Right lobe of liver (tissue), 6 donors: ENCODE results near the gene FBLN2. TPM values are rescaled to one million over a fixed set of nuclear protein-coding genes. Genes with fewer than 3 reads are reported as not detected.

ENCODE experiments used
- ATAC-seq, 4 donors: fragments of 200-7000 bp; cut with Tn5 transposase; one replicate each; pipeline ENCODE4 v1.9.1; 2020; ENCODE audit warnings: mild to moderate bottlenecking in 4 of 4, moderate library complexity in 4 of 4
- DNase-seq, 3 donors: peaks; one replicate each; pipeline ENCODE4 v3.0.0-alpha.2; 2020
- H3K27ac ChIP-seq, 3 donors: fragments of 200-600 bp; one replicate each; pipeline ENCODE4 v1.8.0; 2022
- H3K27me3 ChIP-seq, 2 donors: fragments of 200-600 bp; one replicate each; pipeline ENCODE4 v1.8.0; 2022
- H3K36me3 ChIP-seq, 4 donors: fragments of 200-600 bp; sonication (generic) in 1 of 4; one replicate each; pipeline versions ENCODE4 v1.5.1 to v1.8.0; 2017 to 2022; ENCODE audit warnings: control low read depth in 1 of 4
- H3K4me1 ChIP-seq, 4 donors: fragments of 200-600 bp; sonication (generic) in 1 of 4; one replicate each; pipeline versions ENCODE4 v1.5.1 to v1.8.0; 2017 to 2022; ENCODE audit warnings: control low read depth in 1 of 4
- H3K4me3 ChIP-seq, 3 donors: fragments of 200-600 bp; one replicate each; pipeline ENCODE4 v1.8.0; 2022
- H3K9me3 ChIP-seq, 4 donors: fragments of 200-600 bp; sonication (generic) in 1 of 4; one replicate each; pipeline versions ENCODE4 v1.5.1 to v1.8.0; 2017 to 2022; ENCODE audit warnings: control low read depth in 1 of 4
- POLR2A ChIP-seq: fragments of 450-650 bp; IDR thresholded peaks from one replicate; pipeline ENCODE4 v1.6.1; 2017; ENCODE audit warnings: antibody characterized with exemption, mild to moderate bottlenecking
- WGBS: methylation state at CpG from one replicate; pipeline ENCODE4 v1.1.6; 2018; ENCODE audit warnings: low coverage, low lambda C conversion rate; ENCODE audit not compliant: insufficient coverage; ENCODE audit errors: missing lambda C conversion rate; 5-methylcytosine and 5-hydroxymethylcytosine counted together
- intact Hi-C, 2 donors: fragments of 100-400 bp; cut with DNase I; formaldehyde crosslinking; loops; one replicate each; pipeline versions ENCODE4 v1.11.2 to v1.14.1; 2022
- total RNA-seq, 6 experiments: library from RNA; depleted of rRNA in 2 of 6; stranded (reverse); fragments of >200 nt in 2 of 6; fragmentation: NEBNext Ultra II Directional in 3 of 6; extraction: Animal tissue kit (Norgen Biotek cat#: 25700) in 3 of 6; gene quantifications; one replicate each; pipeline versions ENCODE4 v1.1.0 to v1.2.4, GENCODE V29; 2016 to 2023
- TF ChIP-seq, protein P1 (sequence below), 4 donors: fragments of 200-600 bp in 3 of 4; fragments of 450-650 bp in 1 of 4; IDR thresholded peaks; one replicate each; pipeline versions ENCODE4 v1.5.1 to v1.8.0; 2016 to 2022; ENCODE audit warnings: antibody characterized with exemption in 4 of 4, mild to moderate bottlenecking in 2 of 4
- donor health status: DM: no; HTN: yes; CAD: no.
- donor health status: DM: no; HTN: no; CAD: no.
- donor health status: DM: no; HTN: no; CAD: no.
- donor health status: DM: no; HTN: yes; CAD: no.
- donor health status: DM: no; HTN: yes; CAD: no.

The FBLN2 gene
- total RNA-seq, 6 experiments from 2014 or later: 1.9 to 4.0 (median 2.7) TPM

DNA sequence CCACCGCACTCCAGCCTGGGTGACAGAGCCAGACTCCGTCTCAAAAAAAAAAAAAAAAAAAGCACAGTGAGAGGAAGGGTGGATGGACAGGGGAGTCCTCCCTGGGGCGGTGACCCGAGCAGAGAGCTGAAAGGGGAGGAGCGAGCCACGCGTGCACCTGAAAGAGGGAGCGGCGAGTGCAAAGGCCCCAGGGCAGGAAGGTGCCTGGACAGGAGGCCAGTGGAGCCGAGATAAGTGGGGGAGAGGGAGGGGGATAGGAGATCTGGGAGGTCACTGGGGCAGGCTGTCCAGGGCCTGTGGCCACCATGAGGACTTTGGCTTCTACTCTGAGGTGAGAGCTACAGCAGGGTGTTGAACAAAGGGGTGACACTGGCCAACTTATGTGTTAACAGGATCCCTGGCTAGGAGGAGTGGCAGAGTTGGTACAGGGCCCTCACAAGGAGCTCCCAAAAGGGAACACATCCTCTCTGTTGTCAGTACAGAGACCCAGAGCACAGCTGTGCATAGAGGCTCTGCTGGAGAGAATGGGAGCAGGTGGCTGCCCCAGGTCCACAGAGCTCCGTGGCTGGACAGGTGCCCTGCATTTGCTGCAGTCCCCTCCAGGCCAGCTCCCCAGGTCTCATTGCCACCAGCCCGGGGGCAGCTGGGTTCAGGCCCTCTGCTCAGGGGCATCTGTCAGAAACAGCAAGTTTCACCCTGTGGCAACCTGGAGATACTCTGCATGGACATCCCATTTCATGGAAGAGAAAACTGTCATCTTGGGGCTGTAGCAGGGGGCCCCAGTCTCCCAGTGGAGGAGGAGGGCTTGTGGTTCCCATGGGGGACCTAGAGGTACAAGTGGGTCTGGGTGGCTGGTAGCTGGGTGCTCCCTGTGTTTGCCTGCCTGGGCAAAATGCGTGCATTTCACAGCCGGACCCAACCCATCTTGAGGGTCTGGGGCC lies 28.5 kb downstream of the FBLN2 start:
- ATAC-seq (no peak), DNase-seq (no peak)
- intact Hi-C loops: no loop called here
- no peaks in the 10 kb centered on the region for H3K27me3 ChIP-seq
- 98% methylated on average over 7 of the region's 14 CpGs for WGBS
- H3K36me3 ChIP-seq: no peaks in the 10 kb centered on the region
- no peaks in the 10 kb centered on the region for H3K9me3 ChIP-seq
- TF ChIP-seq, protein P1, sequence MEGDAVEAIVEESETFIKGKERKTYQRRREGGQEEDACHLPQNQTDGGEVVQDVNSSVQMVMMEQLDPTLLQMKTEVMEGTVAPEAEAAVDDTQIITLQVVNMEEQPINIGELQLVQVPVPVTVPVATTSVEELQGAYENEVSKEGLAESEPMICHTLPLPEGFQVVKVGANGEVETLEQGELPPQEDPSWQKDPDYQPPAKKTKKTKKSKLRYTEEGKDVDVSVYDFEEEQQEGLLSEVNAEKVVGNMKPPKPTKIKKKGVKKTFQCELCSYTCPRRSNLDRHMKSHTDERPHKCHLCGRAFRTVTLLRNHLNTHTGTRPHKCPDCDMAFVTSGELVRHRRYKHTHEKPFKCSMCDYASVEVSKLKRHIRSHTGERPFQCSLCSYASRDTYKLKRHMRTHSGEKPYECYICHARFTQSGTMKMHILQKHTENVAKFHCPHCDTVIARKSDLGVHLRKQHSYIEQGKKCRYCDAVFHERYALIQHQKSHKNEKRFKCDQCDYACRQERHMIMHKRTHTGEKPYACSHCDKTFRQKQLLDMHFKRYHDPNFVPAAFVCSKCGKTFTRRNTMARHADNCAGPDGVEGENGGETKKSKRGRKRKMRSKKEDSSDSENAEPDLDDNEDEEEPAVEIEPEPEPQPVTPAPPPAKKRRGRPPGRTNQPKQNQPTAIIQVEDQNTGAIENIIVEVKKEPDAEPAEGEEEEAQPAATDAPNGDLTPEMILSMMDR (IDR thresholded peaks at IDR 0.05): no peak
- no peak for TF ChIP-seq POLR2A
- no peak overlapping the region for H3K27ac ChIP-seq
- no peaks in the 10 kb centered on the region for H3K4me1 ChIP-seq
- no peak overlapping the region for H3K4me3 ChIP-seq

DNA sequence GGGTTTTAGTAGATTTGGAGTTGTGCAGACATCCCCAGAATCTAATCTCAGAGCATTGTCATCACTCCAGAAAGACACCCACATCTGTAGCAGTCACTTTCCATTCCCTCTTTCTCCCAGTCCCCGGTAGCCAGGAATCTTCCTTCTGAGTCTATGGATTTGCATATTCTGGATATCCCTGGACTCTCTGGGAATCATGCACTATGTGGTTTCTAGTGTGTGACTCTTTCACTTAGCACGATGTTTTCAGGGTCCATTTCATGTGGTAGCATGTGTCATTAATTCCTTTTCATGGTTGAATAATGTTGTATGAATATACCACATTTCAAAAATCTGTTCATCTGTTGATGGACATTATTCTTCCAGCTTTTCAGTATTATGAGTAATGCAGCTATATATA lies 29.3 kb downstream of the FBLN2 start:
- DNase-seq (no peak), ATAC-seq (no peak)
- no peaks in the 10 kb centered on the region for H3K9me3 ChIP-seq
- TF ChIP-seq, protein P1 (IDR thresholded peaks at IDR 0.05): no peak
- no peak for TF ChIP-seq POLR2A
- H3K4me1 ChIP-seq: no peaks in the 10 kb centered on the region
- no peak overlapping the region for H3K27ac ChIP-seq
- no peaks in the 10 kb centered on the region for H3K27me3 ChIP-seq
- 74% methylated on average over 2 of the region's 2 CpGs for WGBS
- H3K36me3 ChIP-seq: no peaks in the 10 kb centered on the region
- intact Hi-C loops: no loop called here
- no peak overlapping the region for H3K4me3 ChIP-seq

DNA sequence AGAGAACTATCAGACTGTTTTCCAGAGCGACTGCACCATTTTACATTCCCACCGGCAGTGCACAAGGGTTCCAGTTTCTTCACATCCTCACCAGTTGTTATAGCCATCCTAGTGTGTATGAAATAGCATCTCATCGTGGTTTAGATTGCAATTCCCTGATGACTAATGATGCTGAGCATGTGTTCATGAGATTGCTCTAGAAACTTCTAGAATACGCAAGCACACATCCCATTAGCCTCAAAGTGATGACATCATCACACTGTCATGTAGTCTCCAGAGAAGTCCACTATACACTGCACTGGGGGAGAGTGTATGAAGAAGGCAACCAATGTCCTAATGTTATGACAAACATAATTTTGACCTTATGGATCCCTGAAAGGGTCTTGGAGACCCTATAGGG lies 30.1 kb downstream of the FBLN2 start:
- Histone ChIP-seq H3K4me1 (no peaks in the 10 kb centered on the region), H3K4me3 (no peak overlapping the region), H3K36me3 (no peaks in the 10 kb centered on the region), H3K9me3 (no peaks in the 10 kb centered on the region), H3K27ac (no peak overlapping the region), H3K27me3 (no peaks in the 10 kb centered on the region)
- intact Hi-C loops: no loop called here
- no peak for DNase-seq
- TF ChIP-seq, protein P1 (IDR thresholded peaks at IDR 0.05): no peak
- no peak for TF ChIP-seq POLR2A
- 63% methylated on average over 4 of the region's 4 CpGs for WGBS
- ATAC-seq: no peak

DNA sequence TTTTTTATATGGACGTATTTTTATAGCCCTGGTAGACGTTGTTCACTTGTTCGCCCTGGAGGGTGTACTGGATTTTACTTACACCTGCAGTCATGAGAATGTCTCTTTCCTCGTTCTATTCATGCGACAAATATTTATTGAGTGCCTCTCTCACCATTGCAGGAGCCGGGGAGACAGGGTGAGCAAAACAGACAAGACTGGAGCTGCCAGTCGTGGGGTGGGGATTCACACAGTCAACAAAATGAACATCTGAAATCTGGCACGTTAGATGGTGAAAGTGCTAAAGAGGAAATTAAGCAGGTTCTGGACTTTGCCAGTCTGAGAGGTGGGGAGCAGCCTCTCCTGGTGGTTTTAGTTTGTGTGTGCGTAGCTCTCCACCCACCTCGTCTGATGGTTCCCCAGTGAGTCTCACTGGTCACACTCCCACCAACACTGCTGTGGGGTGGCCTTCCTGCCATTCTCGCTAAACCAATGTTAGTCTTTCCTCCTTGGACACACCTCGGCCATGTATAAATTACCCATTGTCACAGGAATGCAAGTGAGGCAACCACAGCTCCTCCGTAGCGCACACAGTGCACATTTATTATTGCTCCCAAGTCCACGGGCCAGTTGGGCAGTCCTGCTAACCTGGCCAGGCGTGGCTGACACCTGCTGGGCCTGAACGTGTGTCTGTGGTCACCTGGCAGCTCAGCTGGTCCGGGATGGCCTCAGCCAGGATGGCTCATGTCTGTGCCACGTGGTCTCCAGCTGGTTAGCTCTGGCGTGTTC lies 31.5 kb downstream of the FBLN2 start:
- no peak for DNase-seq
- Histone ChIP-seq H3K4me3 (no peak overlapping the region), H3K27ac (no peak overlapping the region), H3K9me3 (no peaks in the 10 kb centered on the region), H3K27me3 (no peaks in the 10 kb centered on the region), H3K36me3 (no peaks in the 10 kb centered on the region), H3K4me1 (no peaks in the 10 kb centered on the region)
- intact Hi-C loops: no loop called here
- no peak for ATAC-seq
- TF ChIP-seq, protein P1 (IDR thresholded peaks at IDR 0.05): no peak
- TF ChIP-seq POLR2A: no peak
- WGBS: 70% methylated on average over 15 of the region's 20 CpGs
